ENCODE measurements around the gene PM20D2.

- TF ChIP-seq POLR2A (IDR thresholded peaks at IDR 0.05) (no peak), CTCF (IDR thresholded peaks at IDR 0.05) (no peak), EP300 (IDR thresholded peaks at IDR 0.05) (no peak)
Observed at GRCh38 chr6:89144354-89144906, 1.4 kb upstream of the PM20D2 start.
